ENCODE results near the gene MAT2B.

Gene MAT2B

DNA sequence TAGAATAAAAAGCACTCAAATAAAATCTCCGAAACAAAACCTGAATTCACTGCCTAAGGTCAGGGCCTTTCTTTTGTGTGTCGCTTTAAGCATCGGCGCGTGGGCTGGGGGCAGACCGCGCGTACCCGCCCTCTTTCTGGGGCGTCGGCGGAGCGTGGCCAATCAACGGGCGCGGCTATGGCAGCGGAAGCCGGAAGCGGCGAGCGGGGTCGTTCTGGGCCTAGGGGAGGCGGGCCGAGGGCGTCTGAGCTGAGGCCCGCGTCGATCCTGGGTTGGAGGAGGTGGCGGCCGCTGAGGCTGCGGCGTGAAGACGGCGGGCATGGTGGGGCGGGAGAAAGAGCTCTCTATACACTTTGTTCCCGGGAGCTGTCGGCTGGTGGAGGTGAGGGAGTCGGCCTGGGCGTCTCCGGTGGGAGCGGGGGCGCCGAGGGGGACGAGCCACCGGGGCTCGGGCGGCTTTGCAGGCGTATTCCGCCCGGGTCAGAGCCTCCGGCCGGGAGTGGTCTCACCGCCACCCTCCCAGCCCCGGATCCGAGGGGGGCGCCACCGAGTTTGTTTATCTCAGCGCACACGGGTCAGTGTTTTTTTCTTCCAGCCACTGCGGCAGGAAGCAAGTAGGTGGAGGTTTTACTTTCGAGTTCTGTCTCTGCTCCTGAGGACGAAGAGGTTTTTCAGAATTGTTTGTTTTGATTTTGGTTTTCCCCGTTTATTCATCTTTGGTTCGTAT lies at the start of gene MAT2B:
MAT2B (plus strand) TSS at position 252 of the 727 bp plus-strand sequence; CDS start at position 320, 68 bp downstream.
- peak; percentile 96 for DNase-seq

DNA sequence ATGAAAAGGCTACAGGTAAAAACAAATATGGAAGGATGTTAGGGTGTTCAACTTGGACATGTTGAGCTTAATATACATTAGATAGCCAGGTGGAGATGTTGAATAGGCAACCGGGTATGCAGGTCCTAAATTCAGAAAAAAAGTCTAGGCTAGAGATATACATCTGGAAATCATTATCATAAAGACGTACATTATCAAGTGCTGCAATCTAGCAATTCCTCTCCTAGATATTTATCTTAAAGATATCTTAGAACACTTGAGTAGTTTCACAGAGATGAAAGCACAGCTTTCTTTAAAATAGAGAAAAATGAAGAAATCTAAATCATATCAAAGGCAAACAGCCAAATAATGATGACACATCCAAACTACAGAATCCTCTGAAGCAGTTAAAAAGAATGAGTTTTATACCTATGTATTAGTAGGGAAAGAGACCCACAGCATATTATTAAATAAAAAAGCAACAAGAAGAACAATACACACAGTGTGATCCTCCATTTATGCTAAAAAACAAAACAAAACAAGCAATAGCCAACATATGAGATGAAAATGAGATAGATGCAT lies 49.3 kb upstream of the MAT2B start:
- DNase-seq, result no peak

DNA sequence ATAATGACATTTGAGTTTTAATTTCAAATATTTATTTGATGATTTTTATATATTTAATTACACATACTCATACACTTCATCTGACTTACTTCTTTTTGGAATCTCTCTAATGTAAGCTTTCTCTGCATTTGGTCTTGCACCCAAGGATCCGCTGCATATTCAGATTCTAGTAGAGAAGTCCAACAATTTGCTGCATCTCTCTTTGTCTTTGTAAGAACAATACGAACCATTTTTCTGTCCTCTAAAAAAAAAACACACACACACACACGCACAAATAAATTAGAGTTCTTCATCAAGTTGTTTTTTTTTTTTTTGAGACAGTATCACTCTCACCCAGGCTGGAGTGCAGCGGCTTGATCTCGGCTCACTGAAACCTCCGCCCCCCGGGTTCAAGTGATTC lies 48.6 kb upstream of the MAT2B start:
- no peak for DNase-seq

GRCh38 chr5:163458778-163459385 lies 46.5 kb upstream of the MAT2B start:
- no peak for DNase-seq

- no peak for DNase-seq
Measured at GRCh38 chr5:163459462-163459818, 46.0 kb upstream of the MAT2B start.

GRCh38 chr5:163459819-163460561 lies 45.4 kb upstream of the MAT2B start, which contains the start of gene NUDCD2:
Gene NUDCD2, minus strand, starts transcription at chr5:163460102. Its CDS starts 52 bp downstream, at chr5:163460050.
- peak; percentile 94 for DNase-seq

DNA sequence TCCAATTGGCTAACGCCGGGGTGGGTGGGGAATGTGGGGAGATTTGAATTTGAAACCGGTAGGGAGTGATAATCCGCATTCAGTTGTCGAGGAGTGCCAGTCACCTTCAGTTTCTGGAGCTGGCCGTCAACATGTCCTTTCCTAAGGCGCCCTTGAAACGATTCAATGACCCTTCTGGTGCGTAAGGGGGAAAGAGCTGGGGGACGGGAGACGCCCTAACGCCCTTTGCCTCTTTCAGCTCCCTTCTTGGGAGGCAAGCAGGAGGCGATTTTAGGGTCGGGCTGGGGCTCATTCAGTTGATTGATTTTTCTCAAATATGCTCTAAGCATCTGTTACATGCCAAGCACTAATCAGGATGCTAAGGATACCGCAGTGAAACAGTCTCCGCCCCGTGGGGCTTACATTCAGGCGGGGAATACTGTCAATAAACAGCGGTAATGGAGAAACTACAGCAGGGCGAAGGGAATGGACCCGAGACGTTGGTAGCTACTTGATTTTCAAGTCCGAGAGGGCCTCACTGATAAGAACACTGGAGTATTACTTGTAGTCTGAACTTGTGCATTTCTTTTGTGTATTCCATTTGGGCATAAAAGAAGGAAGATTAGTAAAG lies 44.8 kb upstream of the MAT2B start, which contains the start of gene HMMR:
HMMR (plus strand) TSS at position 71 of the 610 bp plus-strand sequence; CDS start at position 132, 61 bp downstream.
- DNase-seq, result no peak

GRCh38 chr5:163463063-163463435 lies 42.4 kb upstream of the MAT2B start:
- no peak for DNase-seq

- no peak for DNase-seq
Measured at GRCh38 chr5:163467682-163468081, 37.7 kb upstream of the MAT2B start.

DNA sequence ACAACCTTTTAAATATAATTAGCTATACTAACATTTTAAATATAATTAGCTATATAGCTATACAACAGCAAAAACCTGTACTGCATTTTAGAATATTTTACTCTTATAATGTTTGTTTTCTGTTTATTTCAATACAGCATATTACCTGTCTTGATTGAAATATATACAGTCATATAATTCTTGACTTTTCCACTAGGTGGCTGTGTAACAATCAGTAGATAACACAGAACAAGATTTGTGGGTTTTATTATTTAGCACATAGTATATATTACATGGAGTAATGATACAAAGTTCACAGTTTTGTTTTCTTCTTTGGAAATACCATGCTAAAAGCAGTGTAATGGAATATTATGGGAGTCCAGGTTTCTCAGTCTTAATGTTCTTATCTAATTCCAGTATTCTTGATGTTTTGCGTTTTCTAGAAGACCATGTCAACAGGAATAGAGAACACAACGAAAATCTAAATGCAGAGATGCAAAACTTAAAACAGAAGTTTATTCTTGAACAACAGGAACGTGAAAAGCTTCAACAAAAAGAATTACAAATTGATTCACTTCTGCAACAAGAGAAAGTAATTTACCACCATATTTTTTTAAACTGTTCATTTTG lies 31.7 kb upstream of the MAT2B start:
- no peak for DNase-seq

GRCh38 chr5:163475411-163475810 lies 30.0 kb upstream of the MAT2B start:
- no peak for DNase-seq

DNA sequence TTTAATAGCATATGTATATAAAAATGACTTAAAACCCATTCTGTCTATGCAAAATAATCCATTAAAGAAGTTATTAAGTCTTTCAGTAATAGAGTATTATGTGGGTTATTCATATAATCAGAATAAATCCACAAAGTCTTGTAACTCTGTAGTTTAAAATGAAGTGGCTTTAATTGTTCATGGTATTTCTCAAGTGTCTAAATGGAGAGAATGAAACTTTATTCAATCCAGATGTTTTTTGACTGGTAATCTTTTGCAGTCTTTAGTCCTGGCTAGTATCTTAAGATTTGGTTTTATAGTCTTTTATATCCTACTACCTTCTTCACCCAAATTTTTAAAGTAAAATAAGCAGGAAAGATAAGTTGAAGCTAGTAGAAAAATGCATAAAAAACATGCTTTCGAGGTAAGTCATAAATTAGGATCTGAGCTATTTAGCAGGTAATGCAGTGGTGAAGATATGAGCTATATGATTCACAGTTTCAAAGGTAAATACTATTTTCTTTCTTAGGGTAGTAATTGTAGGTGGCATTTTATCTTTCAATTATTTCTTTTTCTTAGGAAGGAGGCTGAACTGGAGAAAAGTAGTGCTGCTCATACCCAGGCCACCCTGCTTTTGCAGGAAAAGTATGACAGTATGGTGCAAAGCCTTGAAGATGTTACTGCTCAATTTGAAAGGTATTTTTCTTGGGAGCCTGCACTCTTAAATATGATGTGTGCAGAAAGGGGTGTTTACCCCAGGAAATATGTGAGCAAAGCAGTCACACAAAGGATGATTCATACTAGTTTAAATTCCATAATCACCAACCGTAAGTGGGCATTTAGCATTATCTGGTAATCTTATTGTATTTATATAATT lies 27.1 kb upstream of the MAT2B start:
- no peak for DNase-seq

DNA sequence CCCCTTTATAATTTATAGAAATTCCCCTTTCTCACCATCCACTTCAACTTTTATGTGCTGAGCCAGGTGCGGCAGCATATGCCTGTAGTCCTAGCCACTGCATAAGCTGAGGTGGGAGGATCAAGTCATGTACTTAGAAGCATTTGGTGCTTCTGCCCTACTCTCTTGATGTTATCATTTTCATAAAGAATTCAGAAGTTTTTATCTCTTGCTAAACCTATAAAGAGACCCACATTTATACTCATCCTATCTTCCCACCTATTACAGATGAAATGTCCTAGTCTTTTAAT lies 26.5 kb upstream of the MAT2B start:
- DNase-seq, result no peak

- DNase-seq, result no peak
Measured at GRCh38 chr5:163489055-163489744, 16.2 kb upstream of the MAT2B start.

- DNase-seq, result no peak
Measured at GRCh38 chr5:163489745-163490075, 15.7 kb upstream of the MAT2B start.

GRCh38 chr5:163496286-163496685 lies 9.1 kb upstream of the MAT2B start:
- no peak for DNase-seq

DNA sequence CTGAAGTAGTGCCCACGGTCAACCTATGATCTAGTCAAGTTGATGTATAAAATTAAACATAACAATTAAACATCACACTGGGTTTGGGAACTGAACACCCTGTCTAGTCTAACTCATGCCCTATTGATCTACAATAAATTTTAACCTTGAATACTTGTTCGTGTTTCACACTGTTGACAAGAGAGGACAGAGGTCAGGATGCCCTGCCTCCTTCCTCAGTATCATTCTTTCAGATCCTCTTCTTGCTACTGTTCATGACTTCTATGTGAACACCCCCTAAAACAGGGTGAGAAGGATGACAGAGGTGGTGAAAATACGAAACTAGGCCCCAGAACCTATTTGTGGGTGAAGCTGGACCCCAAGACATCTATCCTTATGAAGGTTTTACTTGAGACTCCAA lies 8.1 kb upstream of the MAT2B start:
- DNase-seq, result no peak

DNA sequence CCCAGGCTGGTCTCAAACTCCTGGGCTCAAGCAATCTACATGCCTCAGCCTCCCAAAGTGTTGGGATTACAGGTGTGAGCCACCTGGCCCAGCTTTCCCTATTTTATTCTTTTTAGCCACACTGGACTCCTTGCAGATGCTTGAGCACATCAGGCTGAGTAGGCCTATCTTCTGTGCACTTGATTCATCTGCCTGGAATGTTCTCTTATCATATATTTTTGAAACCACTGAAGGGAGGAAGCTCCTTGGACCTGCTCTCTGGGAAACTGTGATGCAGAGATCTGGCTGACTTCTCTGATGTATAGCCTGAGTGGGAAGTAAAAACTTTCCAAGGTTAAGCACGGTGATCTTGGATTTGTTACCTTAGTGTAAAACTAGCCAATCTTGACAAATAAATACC lies 6.5 kb upstream of the MAT2B start:
- DNase-seq, result no peak

GRCh38 chr5:163502521-163502920 lies 2.9 kb upstream of the MAT2B start:
- no peak for DNase-seq

- peak; percentile 44 for DNase-seq
Measured at GRCh38 chr5:163503106-163504078, 2.0 kb upstream of the MAT2B start.

All from stimulated activated CD4-positive, alpha-beta T cell treated with anti-CD3 and anti-CD28 coated beads, Interleukin-15, amount 100 ng/mL, for 24 hours (primary cell).